Psoas muscle (tissue), 8 donors: ENCODE results near the gene BSX. TPM values are rescaled to one million over a fixed set of nuclear protein-coding genes. Genes with fewer than 3 reads are reported as not detected.

Experiments
- ATAC-seq, 4 donors: fragments of 200-7000 bp; cut with Tn5 transposase; one replicate each; pipeline ENCODE4 v1.9.1; 2020; ENCODE audit warnings: moderate library complexity in 3 of 4, mild to moderate bottlenecking in 2 of 4
- DNase-seq, 2 donors: peaks; one replicate each; pipeline ENCODE4 v3.0.0-alpha.2; 2020
- H3K27ac ChIP-seq: fragments of 200-600 bp; one replicate; pipeline ENCODE4 v1.8.0; 2022
- H3K27me3 ChIP-seq, 3 donors: fragments of 200-600 bp in 1 of 3; one replicate each; pipeline versions ENCODE4 v1.6.1 to v1.8.0; 2013 to 2022; ENCODE audit warnings: low read length in 2 of 3, mild to moderate bottlenecking in 2 of 3, moderate library complexity in 1 of 3; ENCODE audit not compliant: insufficient read depth in 3 of 3
- H3K36me3 ChIP-seq, 2 donors: fragments of 200-600 bp in 1 of 2; one replicate each; pipeline versions ENCODE4 v1.6.1 to v1.8.0; 2013 to 2022; ENCODE audit warnings: low read depth in 1 of 2, mild to moderate bottlenecking in 1 of 2, moderate library complexity in 1 of 2; ENCODE audit not compliant: insufficient read depth in 1 of 2
- H3K4me1 ChIP-seq: fragments of 200-600 bp; one replicate; pipeline ENCODE4 v1.8.0; 2022
- H3K4me3 ChIP-seq: fragments of 200-600 bp; one replicate; pipeline ENCODE4 v1.8.0; 2022; ENCODE audit warnings: mild to moderate bottlenecking
- H3K9me3 ChIP-seq: fragments of 200-600 bp; one replicate; pipeline ENCODE4 v1.8.0; 2022
- CTCF ChIP-seq: fragments of 200-600 bp; IDR thresholded peaks from one replicate; pipeline ENCODE4 v1.8.0; 2022; ENCODE audit warnings: antibody characterized with exemption
- WGBS, 3 donors: extraction: QIAGEN DNeasy Blood & Tissue Kit; methylation state at CpG; one replicate each; pipeline versions ENCODE4 v1.1.6 to v1.1.7; 2013; 5-methylcytosine and 5-hydroxymethylcytosine counted together
- intact Hi-C, 2 donors: fragments of 100-400 bp; cut with DNase I; formaldehyde crosslinking; loops; one replicate each; pipeline versions ENCODE4 v1.11.0 to v1.14.2; 2022
- polyA plus RNA-seq, 3 donors: library from polyadenylated mRNA; stranded (reverse); fragments of 200-250 nt; gene quantifications; one replicate each; pipeline ENCODE4 v1.2.3, GENCODE V29; 2013
- total RNA-seq, 4 donors: library from RNA; stranded (reverse); fragmentation: NEBNext Ultra II Directional in 2 of 4; extraction: Animal tissue kit (Norgen Biotek cat#: 25700) in 2 of 4; gene quantifications; one replicate each; pipeline versions ENCODE4 v1.2.1 to v1.2.4, GENCODE V29; 2021 to 2023
- donor health status: healthy with polysubstance abuse.
- donor health status: DM: no; HTN: no; CAD: no; lungs with moderate emphysema.
- donor health status: Bipolar disorder and iron deficiency.
- donor health status: healthy.
- donor health status: DM: yes; HTN: yes; CAD: no.
- donor health status: DM: no; HTN: no; CAD: no.
- donor health status: DM: no; HTN: no; CAD: no.
- donor health status: DM: yes; HTN: yes; CAD: no.

Gene BSX
- total and polyA plus RNA-seq, 7 donors: not detected

GRCh38 chr11:122976061-122976733 lies 5.4 kb downstream of the BSX start:
- no peak for TF ChIP-seq CTCF
- WGBS, 3 donors: 7 to 9% (median 8%) methylated on average over 21 of the region's 21 CpGs
- DNase-seq (no peak), ATAC-seq (no peak)
- no peak overlapping the region for H3K27ac ChIP-seq
- peaks cover 4% of the 10 kb centered on the region for H3K4me1 ChIP-seq
- peaks cover 4 to 94% (median 36%) of the 10 kb centered on the region in 3 donors for H3K27me3 ChIP-seq
- H3K36me3 ChIP-seq: no peaks in the 10 kb centered on the region
- H3K9me3 ChIP-seq: no peaks in the 10 kb centered on the region
- intact Hi-C loops: no loop called here
- H3K4me3 ChIP-seq: no peak overlapping the region

- intact Hi-C loops: no loop called here
- H3K4me1 ChIP-seq: no peaks in the 10 kb centered on the region
- no peak overlapping the region for H3K27ac ChIP-seq
- DNase-seq (no peak), ATAC-seq (no peak)
- H3K4me3 ChIP-seq: no peak overlapping the region
- H3K27me3 ChIP-seq: peaks cover 0 to 28% (median 3%) of the 10 kb centered on the region in 3 donors
- H3K36me3 ChIP-seq: no peaks in the 10 kb centered on the region
- H3K9me3 ChIP-seq: no peaks in the 10 kb centered on the region
- no peak for TF ChIP-seq CTCF
- WGBS, 3 donors: 63 to 70% (median 67%) methylated on average over 4 of the region's 4 CpGs
These were observed 17.7 kb downstream of the BSX start for GRCh38 chr11:122963961-122964360.

GRCh38 chr11:122954455-122954854 lies 27.2 kb downstream of the BSX start:
- ATAC-seq (no peak), DNase-seq (no peak)
- Histone ChIP-seq H3K27me3 (peaks cover 0 to 2% (median 0%) of the 10 kb centered on the region in 3 donors), H3K36me3 (no peaks in the 10 kb centered on the region), H3K9me3 (no peaks in the 10 kb centered on the region), H3K4me1 (no peaks in the 10 kb centered on the region), H3K4me3 (no peak overlapping the region), H3K27ac (no peak overlapping the region)
- WGBS, 3 donors: 72 to 78% (median 74%) methylated on average over 4 of the region's 4 CpGs
- TF ChIP-seq CTCF: no peak
- intact Hi-C loops: no loop called here

GRCh38 chr11:122951211-122951610 lies 30.4 kb downstream of the BSX start:
- no peak for TF ChIP-seq CTCF
- intact Hi-C loops: no loop called here
- Histone ChIP-seq H3K36me3 (no peaks in the 10 kb centered on the region), H3K9me3 (no peaks in the 10 kb centered on the region), H3K4me1 (no peaks in the 10 kb centered on the region), H3K4me3 (no peak overlapping the region), H3K27ac (no peak overlapping the region), H3K27me3 (peaks cover 0 to 5% (median 2%) of the 10 kb centered on the region in 3 donors)
- DNase-seq (no peak), ATAC-seq (no peak)
- 52 to 65% (median 54%) methylated on average over 2 of the region's 2 CpGs for WGBS, 3 donors

GRCh38 chr11:122938557-122938956 lies 43.1 kb downstream of the BSX start:
- DNase-seq: no peak
- Histone ChIP-seq H3K4me3 (no peak overlapping the region), H3K27me3 (peaks cover 0 to 2% (median 0%) of the 10 kb centered on the region in 3 donors), H3K9me3 (no peaks in the 10 kb centered on the region), H3K36me3 (no peaks in the 10 kb centered on the region), H3K27ac (no peak overlapping the region), H3K4me1 (no peaks in the 10 kb centered on the region)
- TF ChIP-seq CTCF: no peak
- intact Hi-C loops: no loop called here
- ATAC-seq: no peak
- 88 to 94% (median 91%) methylated on average over 2 of the region's 2 CpGs for WGBS, 3 donors
